PC-9 (cell line): ENCODE measurements around the gene PDE4D.

ENCODE experiments used
- CTCF ChIP-seq: fragments of 200-600 bp; sonication (generic); conservative IDR thresholded peaks from 2 replicates; pipeline ENCODE4 v1.6.1; 2017; ENCODE audit warnings: mixed run types, antibody characterized with exemption, mild to moderate bottlenecking, moderate library complexity
- EZH2 ChIP-seq: fragments of 200-600 bp; sonication (generic); IDR thresholded peaks from 2 replicates; pipeline ENCODE4 v1.8.0; 2017; ENCODE audit warnings: antibody characterized with exemption, low read depth

- no peak for TF ChIP-seq CTCF
- TF ChIP-seq EZH2 = no peak
These were observed 435.2 kb downstream of the PDE4D start for GRCh38 chr5:59458321-59458720.
